Esophagus (tissue), 2 donors: ENCODE measurements around the gene PRRX1. TPM values are rescaled to one million over a fixed set of nuclear protein-coding genes. Genes with fewer than 3 reads are reported as not detected.

Experiments
- H3K27ac ChIP-seq, 2 donors: one replicate each; pipeline ENCODE4 v1.5.1; 2013; ENCODE audit warnings: low read depth in 2 of 2, mild to moderate bottlenecking in 2 of 2, inconsistent platforms in 1 of 2, low read length in 1 of 2, moderate library complexity in 1 of 2
- H3K27me3 ChIP-seq, 2 donors: one replicate each; pipeline ENCODE4 v1.6.1; 2013; ENCODE audit warnings: low read length in 2 of 2, control low read depth in 1 of 2, mild to moderate bottlenecking in 1 of 2; ENCODE audit not compliant: insufficient read depth in 2 of 2, control insufficient read depth in 1 of 2
- H3K36me3 ChIP-seq, 2 donors: one replicate each; pipeline ENCODE4 v1.6.1; 2013; ENCODE audit warnings: low read length in 1 of 2; ENCODE audit not compliant: control insufficient read depth in 2 of 2, insufficient read depth in 2 of 2
- H3K4me1 ChIP-seq, 2 donors: one replicate each; pipeline ENCODE4 v1.6.1; 2013; ENCODE audit warnings: low read length in 1 of 2; ENCODE audit not compliant: control insufficient read depth in 2 of 2, insufficient read depth in 2 of 2
- H3K4me3 ChIP-seq, 2 donors: one replicate each; pipeline ENCODE4 v1.5.1; 2013; ENCODE audit warnings: low read length in 2 of 2, mild to moderate bottlenecking in 2 of 2, low read depth in 1 of 2, moderate library complexity in 1 of 2
- H3K9me3 ChIP-seq, 2 donors: one replicate each; pipeline ENCODE4 v1.6.1; 2013; ENCODE audit warnings: mild to moderate bottlenecking in 2 of 2, low read depth in 1 of 2, low read length in 1 of 2, moderate library complexity in 1 of 2; ENCODE audit not compliant: control insufficient read depth in 2 of 2, insufficient read depth in 1 of 2
- WGBS, 2 donors: extraction: QIAGEN DNeasy Blood & Tissue Kit; methylation state at CpG; one replicate each; pipeline ENCODE4 v1.1.7; 2013; 5-methylcytosine and 5-hydroxymethylcytosine counted together
- polyA plus RNA-seq, 2 donors: library from polyadenylated mRNA; stranded (reverse); fragments of 200-250 nt; gene quantifications; one replicate each; pipeline ENCODE4 v1.2.3, GENCODE V29; 2013
- donor health status: healthy with polysubstance abuse.
- donor health status: Bipolar disorder and iron deficiency.

PRRX1 gene
- polyA plus RNA-seq, 2 donors: 2.2 to 4.5 TPM

GRCh38 chr1:170711682-170712081, 47.8 kb downstream of the PRRX1 start:
- no peaks in the 10 kb centered on the region for H3K27me3 ChIP-seq
- H3K4me3 ChIP-seq: no peak overlapping the region
- H3K4me1 ChIP-seq: no peaks in the 10 kb centered on the region
- H3K9me3 ChIP-seq: no peaks in the 10 kb centered on the region
- no peaks in the 10 kb centered on the region for H3K36me3 ChIP-seq
- no peak overlapping the region for H3K27ac ChIP-seq

- H3K27me3 ChIP-seq: no peaks in the 10 kb centered on the region
- H3K4me3 ChIP-seq: no peak overlapping the region
- no peaks in the 10 kb centered on the region for H3K4me1 ChIP-seq
- H3K36me3 ChIP-seq: no peaks in the 10 kb centered on the region
- H3K27ac ChIP-seq: no peak overlapping the region
- 83 to 91% methylated on average over 5 of the region's 5 CpGs for WGBS, 2 donors
- no peaks in the 10 kb centered on the region for H3K9me3 ChIP-seq
These were observed 50.2 kb downstream of the PRRX1 start for GRCh38 chr1:170714163-170714562.

DNA sequence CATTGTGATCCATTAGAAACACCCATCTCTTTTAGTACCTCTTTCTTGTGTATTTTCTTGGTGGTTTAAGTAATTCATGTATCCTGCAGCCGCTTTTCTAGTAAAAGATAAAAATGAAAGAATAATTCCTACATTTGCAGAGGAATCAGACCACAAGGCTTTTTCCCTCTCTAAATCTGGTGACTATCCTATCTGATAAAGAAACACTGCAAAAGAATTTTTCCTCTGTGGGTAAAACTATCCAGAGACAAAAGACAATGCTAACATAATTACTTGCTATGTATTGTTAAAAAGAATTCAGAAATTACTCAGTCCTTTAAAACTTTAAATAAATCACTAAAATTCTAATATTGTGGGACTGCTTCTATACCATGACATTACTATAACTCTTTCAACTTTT, 51.0 kb downstream of the PRRX1 start:
- Histone ChIP-seq H3K4me1 (no peaks in the 10 kb centered on the region), H3K4me3 (no peak overlapping the region), H3K9me3 (no peaks in the 10 kb centered on the region), H3K36me3 (no peaks in the 10 kb centered on the region), H3K27me3 (no peaks in the 10 kb centered on the region), H3K27ac (no peak overlapping the region)
- 86 to 91% methylated on average over 1 of the region's 1 CpG for WGBS, 2 donors

DNA sequence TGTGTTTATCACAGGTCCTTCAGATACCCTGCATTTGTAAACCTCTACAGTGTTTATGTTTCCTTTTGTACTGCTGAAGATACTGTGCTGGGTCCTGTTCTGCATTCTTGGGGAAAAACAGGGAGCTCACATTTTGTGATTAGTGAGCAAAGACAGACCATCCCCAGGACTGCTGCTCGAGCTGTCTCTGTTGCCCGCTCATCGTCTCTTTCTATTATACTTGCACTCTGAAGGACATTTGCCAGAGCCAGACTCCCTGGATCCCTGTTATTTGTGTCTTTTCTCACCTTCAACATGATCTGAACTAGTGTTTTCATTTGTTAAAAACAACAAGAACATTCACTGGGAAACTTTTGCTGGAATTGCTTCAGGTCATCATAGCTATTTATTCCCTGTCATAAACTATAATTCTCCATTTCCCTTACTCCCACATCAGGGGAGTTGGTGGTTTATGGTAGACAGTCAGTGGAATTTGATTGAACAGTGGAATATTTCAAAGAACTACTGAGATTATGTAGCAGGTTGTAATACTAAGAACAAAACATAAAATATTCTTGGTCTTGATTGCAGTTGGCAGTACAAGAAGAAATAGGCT, 53.0 kb downstream of the PRRX1 start:
- no peak overlapping the region for H3K27ac ChIP-seq
- H3K27me3 ChIP-seq: no peaks in the 10 kb centered on the region
- H3K9me3 ChIP-seq: no peaks in the 10 kb centered on the region
- no peaks in the 10 kb centered on the region for H3K36me3 ChIP-seq
- 72 to 79% methylated on average over 3 of the region's 3 CpGs for WGBS, 2 donors
- no peak overlapping the region for H3K4me3 ChIP-seq
- no peaks in the 10 kb centered on the region for H3K4me1 ChIP-seq

DNA sequence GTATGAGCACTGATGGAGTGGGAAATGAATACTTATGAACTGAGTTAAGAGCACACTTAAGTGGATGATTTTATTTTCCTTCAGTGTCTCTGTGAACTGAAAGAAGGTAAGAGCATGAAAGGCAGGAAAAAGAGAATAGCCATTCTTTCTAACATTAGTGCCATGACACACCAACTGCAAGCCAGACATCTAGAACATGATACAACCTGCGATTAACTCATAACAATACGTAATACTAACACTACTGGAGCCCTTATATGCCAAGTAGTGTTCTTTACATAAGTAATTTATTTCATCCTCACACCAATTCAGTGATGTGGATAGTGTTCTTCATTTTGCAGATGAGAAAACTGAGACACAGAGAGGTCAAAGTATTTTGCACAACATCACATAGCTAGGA, 56.7 kb downstream of the PRRX1 start:
- H3K4me3 ChIP-seq: no peak overlapping the region
- no peak overlapping the region for H3K27ac ChIP-seq
- no peaks in the 10 kb centered on the region for H3K27me3 ChIP-seq
- WGBS, 2 donors: 58 to 60% methylated on average over 2 of the region's 2 CpGs
- H3K36me3 ChIP-seq: no peaks in the 10 kb centered on the region
- no peaks in the 10 kb centered on the region for H3K9me3 ChIP-seq
- H3K4me1 ChIP-seq: no peaks in the 10 kb centered on the region

DNA sequence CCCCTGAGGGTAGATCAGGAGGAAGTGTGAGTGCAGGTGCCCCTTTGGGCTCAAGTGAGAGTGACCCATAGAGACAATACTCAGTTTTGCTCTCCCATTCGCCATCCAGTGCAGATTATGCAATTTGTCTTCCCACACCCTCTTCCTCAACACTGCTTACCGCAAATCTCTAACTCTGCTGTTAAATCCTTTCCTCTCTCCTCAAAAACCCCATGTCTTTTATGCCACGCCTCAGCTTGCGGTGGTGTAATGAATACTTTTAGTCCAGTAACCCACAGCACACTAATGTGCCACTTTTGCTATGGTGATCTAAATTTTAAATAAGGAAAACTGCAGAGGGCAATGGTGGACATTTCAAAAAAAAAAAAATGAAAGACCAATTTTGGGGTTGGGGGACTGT, 57.7 kb downstream of the PRRX1 start:
- H3K27me3 ChIP-seq: no peaks in the 10 kb centered on the region
- H3K4me3 ChIP-seq: no peak overlapping the region
- WGBS, 2 donors: 87 to 88% methylated on average over 4 of the region's 4 CpGs
- peaks cover 0 to 3% of the 10 kb centered on the region in 2 donors for H3K36me3 ChIP-seq
- H3K9me3 ChIP-seq: no peaks in the 10 kb centered on the region
- H3K4me1 ChIP-seq: no peaks in the 10 kb centered on the region
- H3K27ac ChIP-seq: no peak overlapping the region

DNA sequence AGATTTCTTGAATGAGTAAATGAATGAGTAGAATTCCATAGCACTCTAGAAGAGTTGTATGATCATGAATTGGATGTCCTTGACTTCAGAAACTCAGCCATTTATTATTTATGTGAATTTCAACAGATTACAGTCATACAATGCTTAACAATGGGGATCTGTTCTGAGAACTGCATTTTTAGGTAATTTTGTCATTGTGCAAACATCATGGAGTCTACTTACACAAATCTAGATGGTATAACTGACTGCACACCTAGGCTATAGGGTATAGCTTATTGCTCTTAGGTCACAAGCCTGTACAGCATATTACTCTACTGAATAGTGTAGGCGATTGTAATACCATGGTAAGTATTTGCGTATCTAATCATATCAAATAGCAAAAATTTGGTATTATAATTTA, 59.6 kb downstream of the PRRX1 start:
- Histone ChIP-seq H3K9me3 (no peaks in the 10 kb centered on the region), H3K27ac (no peak overlapping the region), H3K4me1 (no peaks in the 10 kb centered on the region), H3K36me3 (peaks cover 0 to 3% of the 10 kb centered on the region in 2 donors), H3K4me3 (no peak overlapping the region), H3K27me3 (no peaks in the 10 kb centered on the region)
- WGBS, 2 donors: 94 to 95% methylated on average over 2 of the region's 2 CpGs

DNA sequence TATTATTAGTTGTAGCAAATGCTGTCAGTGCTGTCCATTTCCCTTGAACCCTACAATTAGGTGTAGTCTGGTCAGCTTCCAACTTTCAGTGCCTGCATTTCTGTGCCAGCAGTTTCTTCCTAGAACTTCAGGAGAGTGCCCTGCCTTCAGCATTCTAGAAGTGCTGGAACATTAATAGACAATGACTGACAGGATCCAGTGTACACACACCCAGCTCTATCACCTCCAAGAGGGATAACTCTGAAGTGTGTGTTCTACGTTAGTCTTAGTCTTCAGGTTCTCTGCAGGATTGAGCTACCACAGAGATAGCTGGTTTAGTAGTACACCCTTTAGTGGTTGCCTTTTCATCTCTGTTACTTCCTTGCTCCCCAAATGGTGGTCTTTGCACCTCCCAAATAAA, 61.4 kb downstream of the PRRX1 start:
- Histone ChIP-seq H3K27me3 (no peaks in the 10 kb centered on the region), H3K27ac (no peak overlapping the region), H3K36me3 (peaks cover 0 to 3% of the 10 kb centered on the region in 2 donors), H3K9me3 (no peaks in the 10 kb centered on the region), H3K4me3 (no peak overlapping the region), H3K4me1 (no peaks in the 10 kb centered on the region)
- WGBS, 2 donors: 79 to 90% methylated on average over 1 of the region's 1 CpG

- H3K27ac ChIP-seq: no peak overlapping the region
These were observed 64.0 kb downstream of the PRRX1 start for GRCh38 chr1:170727963-170728362.

DNA sequence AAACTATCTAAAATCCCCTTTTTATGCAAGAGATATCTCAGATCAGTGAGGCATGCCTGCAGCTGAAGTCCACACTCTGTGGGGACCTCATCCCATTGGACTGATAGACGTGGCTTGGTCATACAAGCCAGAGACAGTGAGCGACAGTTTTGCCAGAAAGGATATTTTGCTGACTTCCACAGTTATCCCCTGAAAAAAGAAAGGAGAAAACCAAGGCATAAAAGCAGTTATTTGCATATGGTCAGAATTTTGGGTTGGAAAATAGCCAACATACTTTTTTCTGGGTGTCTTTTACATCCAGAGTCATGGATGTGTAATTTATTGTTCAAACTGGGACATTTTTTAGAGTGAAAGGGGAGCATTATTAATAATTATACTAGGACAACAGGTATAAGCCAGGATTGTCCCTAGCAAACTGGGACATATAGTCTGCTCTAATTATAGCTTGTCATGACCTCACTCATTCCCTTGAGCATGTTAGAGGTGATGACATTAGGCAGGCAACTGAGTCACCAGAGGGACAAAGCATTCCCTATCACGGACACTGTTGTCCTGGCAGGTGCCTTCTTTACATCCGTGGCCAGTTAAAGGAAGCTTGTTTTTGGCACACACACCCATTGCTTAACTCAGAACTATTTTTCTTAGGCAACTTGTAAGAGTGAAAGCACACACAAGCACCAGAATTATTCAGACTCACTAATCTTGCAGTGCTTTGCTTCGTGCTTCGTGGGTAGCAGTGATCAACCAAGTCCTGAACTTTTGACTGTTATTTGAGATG, 65.5 kb downstream of the PRRX1 start:
- Histone ChIP-seq H3K27ac (no peak overlapping the region), H3K27me3 (no peaks in the 10 kb centered on the region), H3K4me1 (no peaks in the 10 kb centered on the region)

More at GRCh38 chr1:170727963-170728362, 64.0 kb downstream of the PRRX1 start:
- no peaks in the 10 kb centered on the region for H3K9me3 ChIP-seq
- H3K27me3 ChIP-seq: no peaks in the 10 kb centered on the region
- H3K4me1 ChIP-seq: no peaks in the 10 kb centered on the region
- WGBS, 2 donors: 77 to 85% methylated on average over 5 of the region's 5 CpGs
- no peak overlapping the region for H3K4me3 ChIP-seq
- H3K36me3 ChIP-seq: peaks cover 0 to 3% of the 10 kb centered on the region in 2 donors

More for the DNA sequence above, 65.5 kb downstream of the PRRX1 start:
- H3K9me3 ChIP-seq: no peaks in the 10 kb centered on the region
- WGBS, 2 donors: 67 to 71% methylated on average over 6 of the region's 6 CpGs
- no peak overlapping the region for H3K4me3 ChIP-seq
- H3K36me3 ChIP-seq: peaks cover 0 to 3% of the 10 kb centered on the region in 2 donors
